Measurements from ENCODE around the gene PYM1. TPM values are rescaled to one million over a fixed set of nuclear protein-coding genes. Genes with fewer than 3 reads are reported as not detected.

PYM1 gene
- total and polyA plus RNA-seq, 2 of the 8 experiments (the other 6 are each of a cell fraction or from before 2014, with no cell fraction given): 38.7 to 58.5 TPM

DNA sequence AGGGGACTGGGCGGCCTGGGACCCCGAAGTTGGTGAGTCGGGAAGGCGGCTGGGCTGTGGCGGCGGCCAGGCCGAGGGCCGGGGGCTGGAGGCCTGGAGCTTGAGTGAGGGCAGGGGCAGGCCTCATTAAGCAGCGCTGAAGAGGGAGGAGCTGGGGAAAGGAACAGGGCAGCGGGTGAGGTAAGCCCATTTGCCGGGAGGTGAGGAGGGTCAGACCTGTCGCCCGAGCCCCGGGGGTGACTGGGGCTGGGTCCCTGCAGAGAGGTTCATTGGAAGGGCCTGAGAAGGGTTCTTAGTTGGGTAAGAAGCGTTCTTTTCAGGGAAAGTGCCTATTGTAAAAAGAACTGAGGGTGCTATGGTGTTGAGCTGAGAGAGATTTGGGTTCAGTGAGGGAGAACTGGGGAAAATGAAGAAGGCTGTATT, 46.6 kb upstream of the PYM1 start:
- DNase-seq (ENCODE audit: low read depth in 1 of 2, low spot score in 2 of 2) (no peak), FAIRE-seq (no peak)
- Histone ChIP-seq H4K5ac (ENCODE audit: insufficient read length, low read depth, low read length) (no peak overlapping the region), H3K79me2 (ENCODE audit: control insufficient read depth in 1 of 2, insufficient read depth in 2 of 2, low read length in 2 of 2) (peaks cover 0 to 36% of the 10 kb centered on the region in 2 experiments; a peak in 3 of 4 replicates), H3K36me3 (ENCODE audit: control insufficient read depth in 2 of 4, insufficient read depth in 4 of 4, low read length in 3 of 4) (peaks cover 0 to 21% (median 10%) of the 10 kb centered on the region in 4 experiments; a peak in 5 of 8 replicates), H3K79me1 (ENCODE audit: low read depth, low read length) (peaks cover 2% of the 10 kb centered on the region; the same call in 1 of the 2 replicates), H3K9ac (replicated peaks in 1 of 4; ENCODE audit: extremely low read depth in 1 of 4, low read depth in 3 of 4, low read length in 3 of 4) (peak overlapping the region; percentile 64 to 75 (median 72)), H3K9me3 (ENCODE audit: insufficient read depth in 2 of 2, low read depth in 1 of 2, low read length in 1 of 2) (no peaks in the 10 kb centered on the region), H4K8ac (ENCODE audit: extremely low read depth, insufficient read depth, low read length) (0 out of 2 replicates have a peak overlapping the region, but pooled peaks have one; percentile 36), H3K27ac (ENCODE audit: low read depth, low read length) (peak overlapping the region; percentile 12; the same call in 1 of the 2 replicates), H3K4me2 (ENCODE audit: insufficient read depth in 1 of 2, low read depth in 2 of 2, low read length in 2 of 2) (peak overlapping the region; percentile 61 to 73), H3K27me3 (replicated peaks in 1 of 4; ENCODE audit: control insufficient read depth in 3 of 4, extremely low read depth in 1 of 4, insufficient read depth in 3 of 4, low read length in 3 of 4) (no peaks in the 10 kb centered on the region), H3K56ac (replicated peaks; ENCODE audit: insufficient read length, low read depth, low read length) (peak overlapping the region; percentile 35), H2AFZ (ENCODE audit: low read length) (no peak overlapping the region), H2BK5ac (ENCODE audit: low read depth, low read length) (peak overlapping the region; percentile 53; the same call in 1 of the 2 replicates), H3K4ac (replicated peaks; ENCODE audit: insufficient read length, low read depth, low read length) (no peak overlapping the region), H2AK5ac (ENCODE audit: low read depth, low read length) (no peak overlapping the region), H3K23ac (ENCODE audit: insufficient read length) (no peak overlapping the region), H3K4me1 (replicated peaks in 1 of 4; ENCODE audit: control insufficient read depth in 3 of 4, insufficient read depth in 4 of 4, low read length in 3 of 4) (peaks cover 0 to 4% (median 1%) of the 10 kb centered on the region in 4 experiments; a peak in 4 of 7 replicates), H2BK20ac (ENCODE audit: low read length) (no peak overlapping the region), H4K91ac (replicated peaks; ENCODE audit: insufficient read length, low read length) (no peak overlapping the region), H4K20me1 (replicated peaks in 1 of 2; ENCODE audit: control insufficient read depth in 1 of 2, insufficient read depth in 2 of 2, low read length in 2 of 2) (peaks cover 0 to 3% of the 10 kb centered on the region in 2 experiments), H3K4me3 (ENCODE audit: extremely low read depth in 1 of 4, insufficient read depth in 2 of 4, low read depth in 3 of 4, low read length in 4 of 4) (peak overlapping the region; percentile 65 to 93 (median 88)), H2BK120ac (replicated peaks; ENCODE audit: low read depth, low read length) (no peak overlapping the region), H2BK12ac (ENCODE audit: low read depth, low read length) (no peak overlapping the region), H2BK15ac (ENCODE audit: low read length) (no peak overlapping the region), H3K14ac (ENCODE audit: insufficient read length) (no peak overlapping the region), H3K18ac (ENCODE audit: extremely low read depth, low read length) (peak overlapping the region; percentile 62; the same call in 1 of the 2 replicates), H3K23me2 (ENCODE audit: low read depth, low read length) (peaks cover 6% of the 10 kb centered on the region)
- TF ChIP-seq GTF2F1 (IDR thresholded peaks at IDR 0.05; ENCODE audit: borderline replicate concordance, low read depth, low read length) (0 out of 2 replicates have a peak, but pooled peaks have one; percentile 6), SIRT6 (IDR thresholded peaks at IDR 0.05; ENCODE audit: low read length) (no peak), KDM4A (IDR thresholded peaks at IDR 0.05; ENCODE audit: low read depth, low read length, severe bottlenecking) (peak; percentile 40), CREB1 (IDR thresholded peaks at IDR 0.05) (no peak), ASH2L (IDR thresholded peaks at IDR 0.05; ENCODE audit: low read length) (no peak)
- 4% methylated on average over 14 of the region's 15 CpGs; no CpG with 5 or more reads in 1 of the 2 experiments for WGBS, 2 experiments (ENCODE audit: extremely low coverage in 1 of 2, insufficient coverage in 1 of 2, insufficient read length in 1 of 2, insufficient replicate concordance in 2 of 2, low coverage in 1 of 2, low lambda C conversion rate in 2 of 2, missing lambda C conversion rate in 1 of 2)
- ChIA-PET CTCF (ENCODE audit: partially characterized antibody) (interaction anchor here (0.6 to 2.6 kb wide), 10 partner anchors 10 to 287 kb away, joined by 3 to 14 read pairs (median 4); partner anchors contain the start of genes ORMDL2 and SARNP), POLR2A (ENCODE audit: partially characterized antibody) (interaction anchor here (0.7 to 2.7 kb wide), 30 partner anchors 9 to 287 kb away, joined by 3 to 16 read pairs (median 4); partner anchors contain the start of genes DGKA, DNAJC14, IKZF4 and MYL6)

Measured in H1 (cell line).